ENCODE data around the gene TRIM66. TPM values are rescaled to one million over a fixed set of nuclear protein-coding genes. Genes with fewer than 3 reads are reported as not detected.

TRIM66 gene
- total RNA-seq, 5 donors from 2014 or later (not counting 1 experiment from before 2014, with no cell fraction given): 17.9 to 23.5 (median 23.4) TPM

DNA sequence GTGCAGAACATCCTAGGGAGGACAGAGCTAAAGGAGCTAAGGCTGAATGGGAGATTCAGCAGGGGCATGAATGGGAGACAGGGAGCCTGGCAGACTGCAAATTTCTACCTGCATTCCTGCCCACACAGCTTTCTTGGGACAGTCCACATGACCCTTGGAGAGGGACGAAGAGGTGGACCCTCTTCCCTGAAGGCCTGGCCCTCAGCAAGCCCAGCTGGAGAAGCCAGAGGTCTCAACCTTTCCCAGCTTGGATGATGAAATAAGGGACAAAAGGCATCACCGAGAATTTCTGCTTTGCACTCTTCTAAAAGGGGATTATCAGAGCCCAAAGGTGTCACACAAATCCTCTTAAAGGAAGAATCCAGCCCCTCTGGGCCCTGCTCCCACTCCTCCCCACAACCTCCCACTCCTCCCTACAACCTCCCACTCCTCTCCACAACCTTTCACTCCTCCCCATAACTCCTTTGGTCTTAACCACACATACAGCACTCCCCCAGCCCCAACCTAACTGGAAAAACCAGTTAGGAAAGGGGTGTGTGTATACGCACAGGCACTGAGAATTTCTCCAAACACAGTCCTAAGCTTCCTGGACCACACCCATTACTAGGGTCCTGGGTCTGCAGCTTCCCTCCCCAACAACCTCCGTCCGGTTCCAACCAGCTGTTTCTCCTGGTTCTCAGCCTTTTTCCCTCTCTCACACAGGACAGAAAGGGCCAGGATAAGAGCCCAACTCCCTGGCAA is 38.6 kb upstream of the TRIM66 start:
- H3K9me3 ChIP-seq: no peaks in the 10 kb centered on the region
- DNase-seq (no peak), ATAC-seq (replicated peaks in 1 of 4) (no peak)
- Mint-ChIP-seq H3K27me3 (peaks cover 12 to 16% of the 10 kb centered on the region in 2 donors), H3K9me3 (no peaks in the 10 kb centered on the region), H3K27ac (no peak overlapping the region), H3K4me1 (peaks cover 0 to 8% (median 2%) of the 10 kb centered on the region in 3 donors), H3K4me3 (no peak overlapping the region), H3K36me3 (no peaks in the 10 kb centered on the region)
- H3K27me3 ChIP-seq (replicated peaks in 1 of 2; ENCODE audit: control insufficient read depth in 2 of 2, extremely low read depth in 1 of 2, insufficient read depth in 2 of 2, low read length in 1 of 2): peaks cover 0 to 20% of the 10 kb centered on the region in 2 experiments
- H3K4me3 ChIP-seq (ENCODE audit: control insufficient read depth in 1 of 2, extremely low read depth in 1 of 2, low read length in 1 of 2): no peak overlapping the region
- H3K36me3 ChIP-seq (ENCODE audit: control insufficient read depth in 2 of 2, extremely low read depth in 1 of 2, insufficient read depth in 1 of 2, low read length in 1 of 2): no peaks in the 10 kb centered on the region
- peaks cover 0 to 4% of the 10 kb centered on the region in 2 experiments for H3K4me1 ChIP-seq (ENCODE audit: control insufficient read depth in 1 of 2, extremely low read depth in 1 of 2, insufficient read depth in 2 of 2, low read length in 2 of 2)
- ChIA-PET POLR2A (no interaction called here), CTCF (no interaction called here)
- H3K27ac ChIP-seq (ENCODE audit: low read length): no peak overlapping the region
- WGBS (ENCODE audit: insufficient coverage): 68% methylated on average over 2 of the region's 5 CpGs

DNA sequence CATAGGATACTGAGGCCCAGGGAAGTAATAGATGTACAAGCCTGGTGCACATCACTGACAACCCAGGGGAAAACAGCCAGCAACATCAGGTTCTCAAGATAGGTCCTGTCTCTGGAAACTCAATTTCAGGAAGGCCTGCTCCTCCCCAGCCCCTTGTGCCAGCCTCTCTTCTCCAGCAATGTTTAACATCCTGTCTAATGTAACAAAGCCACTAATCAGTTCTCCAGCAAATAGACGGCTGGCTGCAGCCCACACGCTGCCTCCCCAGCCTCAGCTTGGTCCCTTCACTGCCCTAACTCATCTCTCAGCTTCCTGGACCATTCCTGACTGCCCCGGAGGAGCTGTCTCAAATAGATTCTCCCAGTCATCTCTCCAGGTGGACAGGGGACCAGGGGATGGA is 37.9 kb upstream of the TRIM66 start:
- Histone ChIP-seq H3K36me3 (ENCODE audit: control insufficient read depth in 2 of 2, extremely low read depth in 1 of 2, insufficient read depth in 1 of 2, low read length in 1 of 2) (no peaks in the 10 kb centered on the region), H3K9me3 (no peaks in the 10 kb centered on the region), H3K4me3 (ENCODE audit: control insufficient read depth in 1 of 2, extremely low read depth in 1 of 2, low read length in 1 of 2) (no peak overlapping the region), H3K27me3 (replicated peaks in 1 of 2; ENCODE audit: control insufficient read depth in 2 of 2, extremely low read depth in 1 of 2, insufficient read depth in 2 of 2, low read length in 1 of 2) (peaks cover 0 to 20% of the 10 kb centered on the region in 2 experiments), H3K27ac (ENCODE audit: low read length) (no peak overlapping the region), H3K4me1 (ENCODE audit: control insufficient read depth in 1 of 2, extremely low read depth in 1 of 2, insufficient read depth in 2 of 2, low read length in 2 of 2) (peaks cover 0 to 4% of the 10 kb centered on the region in 2 experiments)
- no peak overlapping the region for H3K27ac Mint-ChIP-seq
- H3K36me3 Mint-ChIP-seq: no peaks in the 10 kb centered on the region
- DNase-seq (no peak), ATAC-seq (replicated peaks in 1 of 4) (no peak)
- WGBS (ENCODE audit: insufficient coverage): 83% methylated on average over 1 of the region's 3 CpGs
- H3K27me3 Mint-ChIP-seq: peaks cover 12 to 17% of the 10 kb centered on the region in 2 donors
- H3K4me1 Mint-ChIP-seq: peaks cover 0 to 8% (median 2%) of the 10 kb centered on the region in 3 donors
- H3K9me3 Mint-ChIP-seq: no peaks in the 10 kb centered on the region
- H3K4me3 Mint-ChIP-seq: no peak overlapping the region
- CTCF ChIA-PET: no interaction called here
- POLR2A ChIA-PET: interaction anchor here in 1 of 2 donors (0.5 kb wide), 1 partner anchor 1797 kb away, joined by 3 read pairs; no protein-coding TSS in a partner anchor

DNA sequence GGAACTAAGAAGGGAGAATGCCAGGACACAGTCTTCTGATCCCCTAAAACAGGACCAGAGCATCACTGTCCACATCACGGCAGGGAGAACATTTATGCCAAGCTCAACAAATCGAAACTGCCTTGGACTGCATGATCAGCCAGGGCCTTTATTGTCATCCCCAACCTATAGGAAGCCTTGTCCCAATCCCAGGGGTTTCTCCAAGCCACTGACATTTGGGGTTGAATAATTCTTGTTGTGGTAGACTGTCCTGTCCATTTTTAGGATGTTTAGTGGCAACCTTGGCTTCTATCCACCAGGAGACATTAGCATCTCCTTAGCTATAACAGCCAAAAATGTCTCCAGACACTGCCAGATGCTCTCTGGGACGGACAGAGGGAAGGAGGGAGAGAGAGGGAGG is 37.3 kb upstream of the TRIM66 start:
- no peaks in the 10 kb centered on the region for H3K9me3 Mint-ChIP-seq
- Histone ChIP-seq H3K9me3 (no peaks in the 10 kb centered on the region), H3K4me3 (ENCODE audit: control insufficient read depth in 1 of 2, extremely low read depth in 1 of 2, low read length in 1 of 2) (no peak overlapping the region), H3K36me3 (ENCODE audit: control insufficient read depth in 2 of 2, extremely low read depth in 1 of 2, insufficient read depth in 1 of 2, low read length in 1 of 2) (no peaks in the 10 kb centered on the region), H3K4me1 (ENCODE audit: control insufficient read depth in 1 of 2, extremely low read depth in 1 of 2, insufficient read depth in 2 of 2, low read length in 2 of 2) (peaks cover 0 to 4% of the 10 kb centered on the region in 2 experiments), H3K27ac (ENCODE audit: low read length) (no peak overlapping the region), H3K27me3 (replicated peaks in 1 of 2; ENCODE audit: control insufficient read depth in 2 of 2, extremely low read depth in 1 of 2, insufficient read depth in 2 of 2, low read length in 1 of 2) (peaks cover 0 to 20% of the 10 kb centered on the region in 2 experiments)
- CTCF ChIA-PET: no interaction called here
- H3K4me3 Mint-ChIP-seq: no peak overlapping the region
- DNase-seq (no peak), ATAC-seq (replicated peaks in 1 of 4) (no peak)
- H3K36me3 Mint-ChIP-seq: no peaks in the 10 kb centered on the region
- peaks cover 0 to 8% (median 2%) of the 10 kb centered on the region in 3 donors for H3K4me1 Mint-ChIP-seq
- WGBS (ENCODE audit: insufficient coverage): 0% methylated on average over 1 of the region's 3 CpGs
- peaks cover 12 to 20% of the 10 kb centered on the region in 2 donors for H3K27me3 Mint-ChIP-seq
- H3K27ac Mint-ChIP-seq: no peak overlapping the region
- POLR2A ChIA-PET: no interaction called here

DNA sequence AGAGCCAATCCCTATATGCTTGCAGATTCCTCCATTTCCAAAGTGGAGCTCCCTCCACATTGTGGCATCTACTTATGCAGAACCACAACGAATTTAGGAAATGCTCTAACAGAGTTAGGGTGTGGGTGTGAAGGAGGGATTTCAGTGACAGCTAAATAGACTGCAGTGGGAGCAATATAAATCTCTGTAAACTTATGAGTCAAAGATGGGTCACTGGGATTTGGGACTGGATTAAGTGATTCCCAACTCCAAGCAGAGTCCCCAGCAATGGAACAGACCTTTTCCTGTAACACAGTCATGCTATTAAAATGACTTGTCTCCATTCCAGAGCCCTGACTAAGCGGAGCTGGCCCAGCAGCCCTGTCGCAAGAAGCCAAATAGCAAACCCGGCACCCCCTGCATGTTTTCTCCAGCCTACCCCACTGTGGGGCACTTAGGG is 36.8 kb upstream of the TRIM66 start:
- ATAC-seq (replicated peaks in 1 of 4): no peak
- ChIA-PET POLR2A (no interaction called here), CTCF (no interaction called here)
- Mint-ChIP-seq H3K27ac (no peak overlapping the region), H3K9me3 (no peaks in the 10 kb centered on the region), H3K27me3 (peaks cover 12 to 20% of the 10 kb centered on the region in 2 donors), H3K4me1 (peaks cover 0 to 8% (median 2%) of the 10 kb centered on the region in 3 donors), H3K4me3 (no peak overlapping the region), H3K36me3 (no peaks in the 10 kb centered on the region)
- no peak overlapping the region for H3K4me3 ChIP-seq (ENCODE audit: control insufficient read depth in 1 of 2, extremely low read depth in 1 of 2, low read length in 1 of 2)
- no CpG with 5 or more reads among the region's 4 CpGs for WGBS (ENCODE audit: insufficient coverage)
- H3K27ac ChIP-seq (ENCODE audit: low read length): no peak overlapping the region
- no peak for DNase-seq
- peaks cover 0 to 4% of the 10 kb centered on the region in 2 experiments for H3K4me1 ChIP-seq (ENCODE audit: control insufficient read depth in 1 of 2, extremely low read depth in 1 of 2, insufficient read depth in 2 of 2, low read length in 2 of 2)
- H3K27me3 ChIP-seq (replicated peaks in 1 of 2; ENCODE audit: control insufficient read depth in 2 of 2, extremely low read depth in 1 of 2, insufficient read depth in 2 of 2, low read length in 1 of 2): peaks cover 0 to 20% of the 10 kb centered on the region in 2 experiments
- no peaks in the 10 kb centered on the region for H3K9me3 ChIP-seq
- H3K36me3 ChIP-seq (ENCODE audit: control insufficient read depth in 2 of 2, extremely low read depth in 1 of 2, insufficient read depth in 1 of 2, low read length in 1 of 2): no peaks in the 10 kb centered on the region

DNA sequence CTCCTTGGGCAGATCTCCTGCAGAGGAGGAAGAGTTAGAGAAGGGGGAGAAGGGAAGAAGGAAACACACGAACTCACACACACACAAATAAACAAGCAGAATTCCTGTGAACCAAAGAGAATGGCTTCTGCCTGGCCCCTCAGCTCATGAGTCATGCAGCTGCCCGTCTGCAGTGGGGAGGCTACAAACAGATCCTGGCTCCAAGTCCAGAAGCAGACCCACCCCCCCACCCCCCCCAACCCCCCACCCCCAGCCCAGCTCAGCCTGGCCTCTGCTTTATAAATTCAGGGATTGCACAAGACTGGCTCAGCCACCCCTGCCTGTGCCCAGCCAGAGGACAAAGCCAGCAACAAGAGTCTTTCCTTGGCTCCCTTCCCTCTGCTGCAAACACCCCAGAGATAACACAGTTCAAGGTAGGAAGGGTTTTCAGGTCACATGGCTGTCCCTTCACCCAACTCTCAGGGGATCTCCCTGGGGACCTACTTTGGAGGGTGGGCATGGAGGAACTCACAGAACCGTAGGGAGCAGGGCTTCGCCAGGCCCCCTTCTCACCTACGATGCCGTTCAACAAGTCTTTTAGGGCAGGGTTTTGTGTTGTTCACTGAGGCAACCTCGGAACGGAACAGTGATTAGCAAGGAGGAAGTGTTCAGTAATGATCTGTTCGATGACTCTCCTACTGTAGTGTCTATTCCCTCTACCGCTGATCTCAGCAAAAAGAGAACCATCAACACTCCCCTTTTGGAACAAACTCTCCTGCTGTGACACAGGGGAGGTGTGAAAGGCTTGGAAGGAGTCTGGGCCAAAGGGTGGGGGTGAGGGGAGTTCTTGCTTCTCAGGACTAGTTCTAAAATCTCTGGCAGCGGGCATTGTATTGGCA is 35.6 kb upstream of the TRIM66 start:
- no peak overlapping the region for H3K27ac Mint-ChIP-seq
- peaks cover 0 to 20% of the 10 kb centered on the region in 2 experiments for H3K27me3 ChIP-seq (replicated peaks in 1 of 2; ENCODE audit: control insufficient read depth in 2 of 2, extremely low read depth in 1 of 2, insufficient read depth in 2 of 2, low read length in 1 of 2)
- ChIA-PET POLR2A (no interaction called here), CTCF (no interaction called here)
- WGBS (ENCODE audit: insufficient coverage): 75% methylated on average over 4 of the region's 11 CpGs
- H3K4me3 Mint-ChIP-seq: no peak overlapping the region
- H3K4me1 Mint-ChIP-seq: peaks cover 0 to 8% (median 2%) of the 10 kb centered on the region in 3 donors
- H3K9me3 Mint-ChIP-seq: no peaks in the 10 kb centered on the region
- no peak for DNase-seq
- H3K9me3 ChIP-seq: no peaks in the 10 kb centered on the region
- H3K4me3 ChIP-seq (ENCODE audit: control insufficient read depth in 1 of 2, extremely low read depth in 1 of 2, low read length in 1 of 2): no peak overlapping the region
- H3K36me3 ChIP-seq (ENCODE audit: control insufficient read depth in 2 of 2, extremely low read depth in 1 of 2, insufficient read depth in 1 of 2, low read length in 1 of 2): no peaks in the 10 kb centered on the region
- H3K4me1 ChIP-seq (ENCODE audit: control insufficient read depth in 1 of 2, extremely low read depth in 1 of 2, insufficient read depth in 2 of 2, low read length in 2 of 2): peaks cover 0 to 4% of the 10 kb centered on the region in 2 experiments
- no peak overlapping the region for H3K27ac ChIP-seq (ENCODE audit: low read length)
- ATAC-seq (replicated peaks in 1 of 4): no peak
- H3K27me3 Mint-ChIP-seq: peaks cover 12 to 20% of the 10 kb centered on the region in 2 donors
- H3K36me3 Mint-ChIP-seq: no peaks in the 10 kb centered on the region

DNA sequence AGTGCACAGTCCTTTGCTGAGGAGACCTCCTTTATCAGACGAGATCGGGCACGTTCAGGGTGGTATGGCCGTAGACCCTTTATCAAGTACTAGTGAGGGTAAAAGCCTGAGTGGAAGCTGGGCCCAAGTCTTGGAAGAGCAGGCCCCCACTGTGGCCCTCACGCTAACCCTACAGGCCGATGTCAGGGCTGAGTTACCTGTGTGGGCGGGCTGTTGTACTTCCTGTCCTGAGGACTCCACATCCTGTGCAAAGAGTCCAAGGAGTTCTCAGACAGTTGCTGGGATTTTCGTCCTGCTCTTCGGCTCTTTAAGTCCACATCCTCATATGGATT is 35.0 kb upstream of the TRIM66 start:
- 59% methylated on average over 4 of the region's 9 CpGs for WGBS (ENCODE audit: insufficient coverage)
- Histone ChIP-seq H3K27me3 (replicated peaks in 1 of 2; ENCODE audit: control insufficient read depth in 2 of 2, extremely low read depth in 1 of 2, insufficient read depth in 2 of 2, low read length in 1 of 2) (peaks cover 0 to 16% of the 10 kb centered on the region in 2 experiments), H3K4me3 (ENCODE audit: control insufficient read depth in 1 of 2, extremely low read depth in 1 of 2, low read length in 1 of 2) (no peak overlapping the region), H3K27ac (ENCODE audit: low read length) (no peak overlapping the region), H3K36me3 (ENCODE audit: control insufficient read depth in 2 of 2, extremely low read depth in 1 of 2, insufficient read depth in 1 of 2, low read length in 1 of 2) (no peaks in the 10 kb centered on the region), H3K9me3 (no peaks in the 10 kb centered on the region), H3K4me1 (ENCODE audit: control insufficient read depth in 1 of 2, extremely low read depth in 1 of 2, insufficient read depth in 2 of 2, low read length in 2 of 2) (peaks cover 0 to 4% of the 10 kb centered on the region in 2 experiments)
- no peaks in the 10 kb centered on the region for H3K36me3 Mint-ChIP-seq
- ATAC-seq (replicated peaks in 1 of 4) (no peak), DNase-seq (no peak)
- no peaks in the 10 kb centered on the region for H3K9me3 Mint-ChIP-seq
- H3K4me1 Mint-ChIP-seq: peaks cover 0 to 8% (median 2%) of the 10 kb centered on the region in 3 donors
- H3K4me3 Mint-ChIP-seq: no peak overlapping the region
- H3K27me3 Mint-ChIP-seq: peaks cover 10 to 17% of the 10 kb centered on the region in 2 donors
- ChIA-PET POLR2A (no interaction called here), CTCF (no interaction called here)
- H3K27ac Mint-ChIP-seq: no peak overlapping the region
